Testis (tissue), 2 donors: ENCODE measurements around the gene RPS6KL1.

Experiments used
- POLR2A ChIP-seq: fragments of 450-650 bp; IDR thresholded peaks from one replicate; pipeline ENCODE4 v1.6.1; 2017; ENCODE audit warnings: antibody characterized with exemption, mild to moderate bottlenecking, moderate library complexity
- TF ChIP-seq, protein P1 (sequence below), 3 experiments: fragments of 450-650 bp in 2 of 3; fragments of 200-600 bp in 1 of 3; sonication (generic) in 1 of 3; IDR thresholded peaks; one replicate each; pipeline ENCODE4 v1.5.1; 2016 to 2019; ENCODE audit warnings: antibody characterized with exemption in 3 of 3, mild to moderate bottlenecking in 2 of 3, moderate library complexity in 1 of 3

DNA sequence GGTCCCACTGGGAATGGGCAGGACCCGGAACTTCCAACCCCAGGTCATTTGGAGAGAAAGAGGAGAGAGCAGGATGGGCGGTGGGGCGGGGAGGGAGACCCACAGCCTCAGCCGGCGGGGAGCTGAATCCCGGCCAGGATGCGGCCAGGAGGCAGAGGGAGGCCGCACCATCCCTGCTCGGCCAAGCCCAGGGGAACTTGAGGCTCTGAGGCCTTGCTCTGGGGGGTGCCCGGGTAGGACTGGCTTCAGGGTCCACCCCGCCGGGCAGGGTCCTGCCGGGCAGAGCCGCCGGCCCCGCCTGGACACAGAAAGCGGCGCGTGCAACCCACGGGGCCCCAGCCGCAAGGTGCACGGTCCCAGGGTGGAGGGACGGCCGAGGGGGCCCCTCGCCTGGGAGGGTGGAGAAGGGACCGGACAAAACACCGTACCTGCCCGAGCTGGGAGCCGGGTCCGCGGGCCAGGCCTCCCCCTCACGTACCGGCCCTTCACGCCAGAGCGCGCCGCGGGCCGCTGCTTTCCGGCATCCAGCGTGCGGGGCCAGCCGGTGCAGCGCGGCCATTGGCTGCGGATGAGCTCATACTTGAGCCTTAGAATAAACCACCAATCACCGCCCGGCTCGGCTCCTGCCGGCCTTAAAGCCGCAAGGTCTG is at the start of gene RPS6KL1:
- TF ChIP-seq POLR2A, result no peak
- TF ChIP-seq, protein P1, sequence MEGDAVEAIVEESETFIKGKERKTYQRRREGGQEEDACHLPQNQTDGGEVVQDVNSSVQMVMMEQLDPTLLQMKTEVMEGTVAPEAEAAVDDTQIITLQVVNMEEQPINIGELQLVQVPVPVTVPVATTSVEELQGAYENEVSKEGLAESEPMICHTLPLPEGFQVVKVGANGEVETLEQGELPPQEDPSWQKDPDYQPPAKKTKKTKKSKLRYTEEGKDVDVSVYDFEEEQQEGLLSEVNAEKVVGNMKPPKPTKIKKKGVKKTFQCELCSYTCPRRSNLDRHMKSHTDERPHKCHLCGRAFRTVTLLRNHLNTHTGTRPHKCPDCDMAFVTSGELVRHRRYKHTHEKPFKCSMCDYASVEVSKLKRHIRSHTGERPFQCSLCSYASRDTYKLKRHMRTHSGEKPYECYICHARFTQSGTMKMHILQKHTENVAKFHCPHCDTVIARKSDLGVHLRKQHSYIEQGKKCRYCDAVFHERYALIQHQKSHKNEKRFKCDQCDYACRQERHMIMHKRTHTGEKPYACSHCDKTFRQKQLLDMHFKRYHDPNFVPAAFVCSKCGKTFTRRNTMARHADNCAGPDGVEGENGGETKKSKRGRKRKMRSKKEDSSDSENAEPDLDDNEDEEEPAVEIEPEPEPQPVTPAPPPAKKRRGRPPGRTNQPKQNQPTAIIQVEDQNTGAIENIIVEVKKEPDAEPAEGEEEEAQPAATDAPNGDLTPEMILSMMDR (IDR thresholded peaks at IDR 0.05), result no peak
